Mesenteric fat pad (tissue), 1 donor: ENCODE results near the gene LILRA2. TPM values are rescaled to one million over a fixed set of nuclear protein-coding genes. Genes with fewer than 3 reads are reported as not detected.

ENCODE experiments used
- total RNA-seq: library from RNA; stranded (reverse); fragmentation: NEBNext Ultra II Directional; extraction: Animal tissue kit (Norgen Biotek cat#: 25700); gene quantifications from one replicate; pipeline ENCODE4 v1.2.1, GENCODE V29; 2021
- donor health status: DM: yes; HTN: yes; CAD: no.

Gene LILRA2
- total RNA-seq, 1 donor from 2014 or later = 10.0 TPM

Other genes starting within 250 kb of the LILRA2 start
- 1.0 TPM for gene LILRA4, start 234.6 kb upstream of the LILRA2 start, total RNA-seq
- gene LAIR1, start 208.9 kb upstream of the LILRA2 start, total RNA-seq = 63.8 TPM
- gene TTYH1, start 158.3 kb upstream of the LILRA2 start, total RNA-seq = not detected
- gene LENG8, start 124.6 kb upstream of the LILRA2 start, total RNA-seq = 141 TPM
- gene LENG9, start 110.0 kb upstream of the LILRA2 start, total RNA-seq = 8.3 TPM
- gene CDC42EP5, start 100.5 kb upstream of the LILRA2 start, total RNA-seq = 38.1 TPM
- 1.7 TPM for gene LAIR2, start 71.0 kb upstream of the LILRA2 start, total RNA-seq
- gene LILRA1, start 19.8 kb downstream of the LILRA2 start, total RNA-seq = 3.7 TPM
- gene LILRB1, start 56.7 kb downstream of the LILRA2 start, total RNA-seq = 10.5 TPM
- gene LILRB4, start 89.2 kb downstream of the LILRA2 start, total RNA-seq = 14.2 TPM
- not detected for gene KIR3DL3, start 150.7 kb downstream of the LILRA2 start, total RNA-seq
- not detected for gene KIR2DL3, start 164.7 kb downstream of the LILRA2 start, total RNA-seq
- not detected for gene KIR2DL1, start 196.0 kb downstream of the LILRA2 start, total RNA-seq
- 0.22 TPM for gene KIR2DL4, start 229.8 kb downstream of the LILRA2 start, total RNA-seq
- not detected for gene KIR3DL1, start 242.7 kb downstream of the LILRA2 start, total RNA-seq